OCI-LY1 (cell line): ENCODE measurements around the gene CCDC12.

Experiments used
- H2AFZ ChIP-seq: fragments of 200-600 bp; sonication (generic), shearing (Covaris generic); 2 replicates; pipeline ENCODE4 v1.6.0; 2014; ENCODE audit warnings: antibody characterized with exemption, mild to moderate bottlenecking, low read length
- H3F3A ChIP-seq: fragments of 200-600 bp; sonication (generic), shearing (Covaris generic); 2 replicates; pipeline ENCODE4 v1.6.0; 2014; ENCODE audit warnings: mild to moderate bottlenecking, antibody characterized with exemption, low read length, moderate library complexity; ENCODE audit not compliant: insufficient read depth
- H3K27ac ChIP-seq: fragments of 200-600 bp; sonication (generic); 2 replicates; pipeline ENCODE4 v1.5.1; 2014; ENCODE audit warnings: low read length, mixed run types, mild to moderate bottlenecking, low read depth; ENCODE audit not compliant: poor library complexity, severe bottlenecking
- H3K27me3 ChIP-seq: fragments of 200-600 bp; sonication (generic); 2 replicates; pipeline ENCODE4 v1.6.0; 2014; ENCODE audit warnings: antibody characterized with exemption, mild to moderate bottlenecking, low read length, moderate library complexity; ENCODE audit not compliant: insufficient read depth
- H3K36me3 ChIP-seq: fragments of 200-600 bp; sonication (generic); 2 replicates; pipeline ENCODE4 v1.6.1; 2014; ENCODE audit warnings: mild to moderate bottlenecking, antibody characterized with exemption, low read length, moderate library complexity, mixed read lengths; ENCODE audit not compliant: insufficient read depth
- H3K4me1 ChIP-seq: fragments of 200-600 bp; sonication (generic); 2 replicates; pipeline ENCODE4 v1.5.1; 2014; ENCODE audit warnings: mild to moderate bottlenecking, low read length, moderate library complexity; ENCODE audit not compliant: insufficient read depth, severe bottlenecking
- H3K4me2 ChIP-seq: fragments of 200-600 bp; sonication (generic), shearing (Covaris generic); 2 replicates; pipeline ENCODE4 v1.6.1; 2014; ENCODE audit warnings: low read length
- H3K4me3 ChIP-seq: fragments of 200-600 bp; sonication (generic); 2 replicates; pipeline ENCODE4 v1.5.1; 2014; ENCODE audit warnings: low read length, low read depth, mild to moderate bottlenecking, mixed read lengths; ENCODE audit not compliant: poor library complexity, severe bottlenecking
- H3K79me2 ChIP-seq: fragments of 200-600 bp; shearing (Covaris generic); 2 replicates; pipeline ENCODE4 v1.6.1; 2016; ENCODE audit warnings: mixed run types, low read length, mixed read lengths; ENCODE audit not compliant: insufficient read depth
- H3K9ac ChIP-seq: fragments of 200-600 bp; sonication (generic), shearing (Covaris generic); 2 replicates; pipeline ENCODE4 v1.6.1; 2014; ENCODE audit warnings: mild to moderate bottlenecking, low read length, mixed read lengths
- H3K9me2 ChIP-seq: fragments of 200-600 bp; sonication (generic), shearing (Covaris generic); 2 replicates; pipeline ENCODE4 v1.6.1; 2014; ENCODE audit warnings: low read depth, mild to moderate bottlenecking, low read length, mixed read lengths
- H3K9me3 ChIP-seq: fragments of 200-600 bp; shearing (Covaris generic); 2 replicates; pipeline ENCODE4 v1.6.1; 2014; ENCODE audit warnings: low read length, mixed read lengths
- H4K20me1 ChIP-seq: fragments of 200-600 bp; sonication (generic), shearing (Covaris generic); 2 replicates; pipeline ENCODE4 v1.6.0; 2016; ENCODE audit warnings: mild to moderate bottlenecking, low read length; ENCODE audit not compliant: insufficient read depth
- CTCF ChIP-seq: fragments of 200-600 bp; sonication (generic), shearing (Covaris generic); IDR thresholded peaks from 2 replicates; pipeline ENCODE4 v1.5.1; 2017; ENCODE audit warnings: mild to moderate bottlenecking, antibody characterized with exemption, low read length, moderate library complexity, mixed read lengths
- EZH2 ChIP-seq: fragments of 200-600 bp; sonication (generic), shearing (Covaris generic); IDR thresholded peaks from 2 replicates; pipeline ENCODE4 v1.8.0; 2017; ENCODE audit warnings: borderline replicate concordance, mixed run types, mild to moderate bottlenecking, antibody characterized with exemption, low read length, moderate library complexity, mixed read lengths

Gene CCDC12

GRCh38 chr3:46959161-46959511 lies 17.4 kb downstream of the CCDC12 start:
- Histone ChIP-seq H3K9ac (no peak overlapping the region; the same call in 1 of the 2 replicates), H3K4me2 (no peak overlapping the region; the same call in 1 of the 2 replicates), H3K27me3 (no peaks in the 10 kb centered on the region), H3K36me3 (peaks cover 24% of the 10 kb centered on the region), H2AFZ (no peak overlapping the region), H3K9me2 (no peaks in the 10 kb centered on the region), H3K4me1 (peaks cover 73% of the 10 kb centered on the region), H3K79me2 (peaks cover 86% of the 10 kb centered on the region), H3K27ac (peak overlapping the region; percentile 17), H3F3A (no peaks in the 10 kb centered on the region), H3K9me3 (no peaks in the 10 kb centered on the region), H3K4me3 (no peak overlapping the region), H4K20me1 (no peaks in the 10 kb centered on the region)
- no peak for TF ChIP-seq CTCF
- TF ChIP-seq EZH2 = no peak

GRCh38 chr3:46958467-46959160 lies 17.9 kb downstream of the CCDC12 start:
- H3K27me3 ChIP-seq = no peaks in the 10 kb centered on the region

DNA sequence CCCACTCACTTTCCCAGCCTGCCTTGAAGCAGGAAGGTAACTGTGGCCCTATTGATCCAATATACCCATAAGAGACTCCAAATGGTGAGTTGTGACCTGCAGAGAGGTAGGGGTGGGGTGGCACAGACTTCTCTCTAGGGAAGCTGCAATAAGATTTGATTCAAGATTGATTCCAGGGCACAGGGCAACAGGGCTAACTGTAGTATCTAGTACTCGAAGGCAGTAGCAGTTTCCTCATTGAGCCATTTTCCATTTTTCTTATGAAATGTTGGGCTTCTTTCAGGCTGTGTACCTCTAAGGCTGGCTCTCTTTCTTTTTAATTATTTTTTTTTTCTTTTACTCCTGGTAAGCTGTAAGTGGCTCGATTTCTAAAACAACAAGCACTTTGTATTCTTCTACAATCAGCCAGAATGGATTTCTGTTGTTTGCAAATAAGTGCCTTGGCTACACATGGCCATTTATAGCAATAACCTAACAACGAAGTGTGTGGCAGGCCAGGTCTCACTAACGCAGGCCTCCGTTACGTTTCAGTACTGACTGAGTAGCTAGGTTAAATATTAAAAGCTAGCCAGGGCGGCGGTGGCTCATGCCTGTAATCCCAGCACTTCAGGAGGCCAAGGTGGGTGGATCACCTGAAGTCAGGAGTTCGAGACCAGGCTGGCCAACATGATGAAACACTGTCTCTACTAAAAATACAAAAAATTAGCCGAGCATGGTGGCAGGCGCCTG lies 19.3 kb downstream of the CCDC12 start:
- no peaks in the 10 kb centered on the region for H4K20me1 ChIP-seq

More at GRCh38 chr3:46958467-46959160, 17.9 kb downstream of the CCDC12 start:
- Histone ChIP-seq H3K4me2 (no peak overlapping the region), H3K9me3 (no peaks in the 10 kb centered on the region), H3K4me3 (no peak overlapping the region), H4K20me1 (no peaks in the 10 kb centered on the region), H3K36me3 (peaks cover 24% of the 10 kb centered on the region), H3K9me2 (no peaks in the 10 kb centered on the region), H3K27ac (peak overlapping the region; percentile 17), H3K79me2 (peaks cover 92% of the 10 kb centered on the region), H3F3A (no peaks in the 10 kb centered on the region), H2AFZ (no peak overlapping the region), H3K4me1 (peaks cover 79% of the 10 kb centered on the region), H3K9ac (no peak overlapping the region)
- no peak for TF ChIP-seq CTCF
- no peak for TF ChIP-seq EZH2

More for the DNA sequence above, 19.3 kb downstream of the CCDC12 start:
- H3K4me3 ChIP-seq = no peak overlapping the region
- TF ChIP-seq CTCF = no peak
- TF ChIP-seq EZH2 = no peak
- no peaks in the 10 kb centered on the region for H3K9me2 ChIP-seq
- H3K4me1 ChIP-seq = peaks cover 92% of the 10 kb centered on the region
- peaks cover 15% of the 10 kb centered on the region; the same call in 1 of the 2 replicates for H3K36me3 ChIP-seq
- no peak overlapping the region for H2AFZ ChIP-seq
- H3K27me3 ChIP-seq = no peaks in the 10 kb centered on the region
- H3K27ac ChIP-seq = no peak overlapping the region
- no peaks in the 10 kb centered on the region for H3F3A ChIP-seq
- no peaks in the 10 kb centered on the region for H3K9me3 ChIP-seq
- no peak overlapping the region; the same call in 1 of the 2 replicates for H3K4me2 ChIP-seq
- H3K9ac ChIP-seq = no peak overlapping the region
- H3K79me2 ChIP-seq = peaks cover 96% of the 10 kb centered on the region
